HG03045 (cell line): ENCODE measurements around the gene TMEM117.
A peak's percentile ranks its signal among the peaks of the same experiment; 100 is the strongest.

ENCODE experiments used
- ATAC-seq: cut with Tn5 transposase; IDR thresholded peaks from one replicate; pipeline ENCODE4 v1.9.1; 2021; ENCODE audit warnings: mild to moderate bottlenecking, moderate library complexity; ENCODE audit not compliant: unreplicated experiment

TMEM117 gene

DNA sequence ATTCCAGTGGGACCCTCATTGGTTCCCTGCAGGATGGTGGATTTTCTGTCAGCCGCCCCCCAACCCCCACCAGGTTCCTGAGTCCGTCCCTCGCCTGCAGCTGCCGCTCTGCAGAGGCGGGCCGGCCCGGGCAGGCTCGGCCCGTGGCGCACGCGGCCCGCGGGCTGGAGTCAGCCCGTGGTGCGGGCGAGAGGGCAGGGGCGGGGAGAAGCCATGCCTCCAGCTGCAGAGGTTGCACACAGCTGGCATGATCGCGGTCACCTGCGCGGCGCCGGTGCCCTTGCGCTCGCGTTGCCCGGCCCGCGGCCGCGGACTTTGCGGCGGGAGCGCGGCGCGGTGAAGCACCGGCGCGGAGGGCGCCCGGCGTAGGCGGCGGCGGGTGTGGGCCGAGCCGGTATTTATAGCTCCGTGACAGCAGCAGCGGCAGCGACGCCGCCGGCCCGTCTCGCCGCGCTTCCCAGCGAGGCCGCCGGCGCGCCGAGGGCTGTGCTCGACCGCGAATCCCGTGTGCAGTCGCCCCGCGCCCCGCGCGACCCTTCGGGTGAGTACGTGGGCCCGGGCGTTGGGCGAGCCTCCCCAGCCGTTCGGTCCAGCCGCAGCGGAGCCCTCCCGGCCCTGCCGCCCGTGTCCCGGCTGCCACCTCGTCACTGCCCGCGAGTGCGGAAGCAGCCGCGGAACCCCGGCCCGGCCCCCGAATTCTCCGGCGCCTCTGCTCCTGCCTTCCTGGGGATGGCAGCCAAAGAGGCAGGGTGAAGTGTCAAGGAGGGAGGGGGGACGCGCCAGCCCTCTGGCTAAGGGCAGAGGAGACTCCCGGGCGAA is at the start of gene TMEM117:
TSS of gene TMEM117 (plus strand) at position 426 of the 819 bp plus-strand sequence.
- ATAC-seq = peak; percentile 83

DNA sequence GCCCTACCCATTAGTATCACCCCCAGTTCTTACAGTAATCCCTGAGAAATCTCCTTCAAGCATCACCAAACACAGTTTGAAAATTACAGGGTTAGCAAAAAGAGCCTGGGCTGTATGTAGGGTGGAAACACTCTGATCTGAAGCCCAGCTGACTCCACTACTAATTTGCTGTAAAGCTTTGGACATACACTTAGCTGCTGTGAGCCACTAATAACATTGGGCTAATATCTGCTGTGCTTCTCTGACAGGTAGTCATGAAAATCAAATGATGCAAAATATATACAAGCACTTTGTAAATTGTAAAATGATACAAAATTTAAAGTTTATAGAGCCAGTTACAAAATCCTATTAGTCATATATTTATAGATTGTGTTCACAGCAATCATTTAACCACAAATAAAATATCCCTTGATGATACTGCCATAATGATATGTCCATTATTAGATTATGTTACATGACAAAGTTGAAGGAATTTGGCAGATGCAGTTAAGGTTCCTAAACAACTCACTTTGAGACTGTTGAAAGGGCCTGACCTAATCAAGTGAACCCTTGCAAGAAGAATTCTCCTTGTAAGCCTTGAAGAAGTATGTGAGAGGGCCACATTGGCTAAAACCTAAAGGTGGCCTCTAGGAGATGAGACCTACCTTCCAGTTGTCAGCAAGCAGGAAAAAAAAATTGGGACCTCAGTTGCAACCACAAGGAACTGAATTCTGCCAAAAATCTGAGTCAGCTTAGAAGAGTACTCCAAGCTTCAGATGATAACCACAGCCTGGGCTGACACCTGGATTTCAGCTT is 48.8 kb upstream of the TMEM117 start:
- no peak for ATAC-seq

DNA sequence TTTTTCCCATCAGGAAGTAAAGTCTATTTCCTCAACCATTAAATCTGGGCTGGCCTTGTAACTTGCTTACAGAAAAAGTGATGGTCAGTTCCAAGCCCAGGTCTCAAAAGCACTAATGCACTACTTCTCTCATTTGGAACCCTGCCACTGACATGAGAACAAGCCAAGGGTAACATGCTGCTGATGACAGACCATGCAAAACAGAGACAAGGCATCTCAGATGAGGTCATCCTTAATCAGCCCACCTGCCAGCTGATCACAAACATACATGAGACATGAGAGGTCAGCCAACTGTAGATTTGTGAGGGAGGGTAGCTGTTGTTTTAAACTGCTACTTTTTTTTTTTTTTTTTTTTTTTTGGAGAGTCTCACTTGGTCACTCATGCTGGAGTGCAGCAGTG is 45.9 kb upstream of the TMEM117 start:
- ATAC-seq = no peak

DNA sequence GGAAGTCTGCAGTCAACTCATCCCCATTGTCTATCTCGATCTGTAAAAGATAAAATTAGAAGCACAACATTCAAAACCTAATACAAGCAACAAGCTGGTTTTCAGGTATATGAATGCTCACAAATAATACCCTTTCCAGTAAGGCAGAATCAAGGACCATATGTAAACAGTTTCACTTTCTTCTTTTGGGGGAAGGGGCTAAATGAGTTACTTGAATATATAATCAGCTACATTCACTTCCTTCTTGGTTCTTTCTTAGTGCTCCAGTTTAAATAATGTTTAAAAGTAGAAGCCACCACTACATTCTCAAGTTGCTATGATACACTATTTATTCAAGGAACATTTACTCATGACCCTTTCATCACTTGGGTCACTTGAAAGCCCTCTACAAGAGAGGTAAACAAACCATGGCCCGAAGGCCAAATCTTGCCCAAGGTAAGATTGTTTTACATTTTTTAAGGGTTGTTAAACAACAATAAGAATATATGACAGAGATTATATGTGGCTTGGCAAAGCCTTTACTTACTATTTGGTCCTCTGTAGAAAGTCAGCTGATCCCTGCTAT is 40.1 kb upstream of the TMEM117 start:
- ATAC-seq = no peak

DNA sequence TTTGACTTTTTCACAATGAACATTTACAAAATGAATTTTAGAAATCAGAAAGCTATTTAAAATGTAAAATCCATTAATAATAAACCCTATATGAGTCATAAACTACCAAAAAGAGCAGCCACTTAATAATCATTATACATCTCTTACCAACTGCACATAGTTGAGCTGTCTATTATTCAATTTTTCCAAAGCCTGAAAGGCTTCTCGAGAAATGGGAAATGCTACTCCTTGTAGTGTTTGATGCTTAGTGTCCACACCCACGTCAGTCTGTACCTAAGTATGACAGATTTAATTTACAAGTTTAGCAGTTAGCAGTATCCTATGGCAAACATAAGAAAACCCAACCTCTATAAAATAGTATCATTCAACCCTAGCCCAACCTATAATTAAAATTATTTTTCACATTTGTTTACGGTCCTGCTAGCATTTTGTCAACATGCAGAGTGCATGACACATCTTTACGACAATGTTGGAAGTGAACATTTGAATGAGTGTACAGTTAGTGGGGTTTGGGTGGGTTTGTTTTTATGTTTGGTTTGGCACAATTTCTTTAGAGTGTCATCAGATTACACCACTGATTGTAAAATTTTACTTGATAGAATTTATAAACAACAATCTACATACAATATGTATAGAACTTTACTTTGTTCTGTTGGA is 38.2 kb upstream of the TMEM117 start:
- ATAC-seq = no peak

DNA sequence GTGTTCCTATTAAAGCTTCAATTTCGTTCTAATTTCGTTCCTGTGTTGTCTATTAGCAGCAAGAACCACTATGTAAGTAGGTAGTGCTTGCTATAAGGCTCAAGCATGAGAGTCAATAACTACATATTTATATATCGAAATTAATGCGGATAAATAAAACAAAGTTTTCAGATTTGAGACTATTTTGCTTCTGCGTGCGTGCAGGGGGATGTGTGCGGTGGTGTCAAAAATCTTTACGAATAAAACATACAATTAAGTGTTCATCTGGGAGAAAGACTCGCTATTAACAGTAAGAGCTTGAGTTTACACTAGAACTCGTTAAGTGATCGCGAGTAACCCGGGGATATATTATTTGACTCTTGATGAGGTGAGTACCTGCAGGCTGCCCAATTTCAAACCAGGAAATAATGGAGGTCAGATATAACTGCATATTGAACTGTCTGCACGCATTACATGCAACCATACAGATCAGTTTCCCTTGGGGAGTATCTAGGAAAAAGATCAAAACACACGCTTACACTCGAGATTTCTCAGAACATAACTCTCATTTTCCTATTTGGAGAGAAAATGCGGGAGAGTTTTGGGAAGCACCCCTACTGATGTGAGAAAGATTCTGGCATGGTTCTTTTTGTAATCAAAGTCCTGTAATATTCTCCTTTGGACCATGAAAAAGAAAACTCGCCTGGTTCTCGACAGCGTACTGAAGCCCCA is 30.6 kb upstream of the TMEM117 start:
- peak; percentile 4 for ATAC-seq

DNA sequence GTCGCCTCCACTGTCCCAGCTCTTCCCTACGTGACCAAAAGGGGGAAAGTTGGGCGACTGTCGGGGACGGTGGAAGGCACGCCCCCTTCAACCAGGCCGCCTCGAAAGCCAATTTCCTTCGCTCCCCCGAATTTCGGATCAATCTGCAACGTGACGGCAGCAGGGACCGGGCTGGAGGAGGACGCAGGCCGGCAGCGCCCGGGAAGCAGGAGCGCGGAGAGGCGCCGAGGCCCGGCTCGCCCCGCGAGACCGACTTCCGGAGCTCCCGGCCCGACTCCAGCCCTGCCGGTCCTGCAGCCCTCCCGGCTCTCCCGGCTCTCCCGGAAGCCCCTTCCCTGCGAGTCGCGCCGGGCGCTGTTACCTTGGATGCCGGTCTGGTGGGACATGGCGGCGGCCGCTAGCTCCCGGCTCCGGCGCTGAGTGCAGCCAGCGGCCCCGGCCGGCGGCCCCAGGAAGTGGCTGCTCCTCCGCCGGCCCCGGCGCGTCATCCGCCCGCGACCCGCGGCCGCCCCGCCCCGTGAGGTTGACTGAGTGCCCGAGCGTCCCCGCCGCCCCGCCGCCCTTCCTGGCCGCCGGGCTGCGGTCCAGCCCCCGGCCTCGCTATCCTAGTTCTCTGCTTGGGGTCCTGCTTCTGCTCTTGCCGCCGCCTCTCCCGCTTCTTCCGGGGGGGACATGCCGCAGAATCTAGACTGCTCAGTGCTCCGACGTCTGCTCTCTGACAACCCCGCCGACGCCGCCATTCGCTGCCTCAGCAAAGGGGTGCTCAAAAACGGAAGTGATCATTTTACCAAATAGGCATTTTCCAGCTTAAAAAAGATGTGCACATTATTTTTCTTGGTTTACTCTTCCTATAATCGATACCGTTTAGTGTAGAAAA is 29.8 kb upstream of the TMEM117 start, which contains the start of gene TWF1:
TSS of gene TWF1 (minus strand) at position 458 of the 877 bp plus-strand sequence. CDS start at position 386, 72 bp downstream.
- ATAC-seq = peak; percentile 99

DNA sequence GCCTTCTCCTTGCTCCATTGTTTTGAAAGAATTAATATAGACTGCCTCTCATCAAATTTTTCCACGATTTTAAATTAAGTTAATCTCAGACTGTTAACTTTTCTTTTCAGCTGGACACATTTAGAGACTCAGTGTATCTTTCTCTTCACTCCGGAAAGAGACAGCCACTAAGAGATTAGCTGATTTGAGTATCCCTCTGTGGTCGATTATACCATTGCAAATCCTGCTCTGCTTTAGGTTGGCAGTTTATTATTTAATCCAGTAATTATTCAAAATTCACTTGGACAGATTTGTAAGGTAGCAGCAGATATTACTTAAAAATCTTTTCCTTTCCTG is 29.2 kb upstream of the TMEM117 start:
- no peak for ATAC-seq

DNA sequence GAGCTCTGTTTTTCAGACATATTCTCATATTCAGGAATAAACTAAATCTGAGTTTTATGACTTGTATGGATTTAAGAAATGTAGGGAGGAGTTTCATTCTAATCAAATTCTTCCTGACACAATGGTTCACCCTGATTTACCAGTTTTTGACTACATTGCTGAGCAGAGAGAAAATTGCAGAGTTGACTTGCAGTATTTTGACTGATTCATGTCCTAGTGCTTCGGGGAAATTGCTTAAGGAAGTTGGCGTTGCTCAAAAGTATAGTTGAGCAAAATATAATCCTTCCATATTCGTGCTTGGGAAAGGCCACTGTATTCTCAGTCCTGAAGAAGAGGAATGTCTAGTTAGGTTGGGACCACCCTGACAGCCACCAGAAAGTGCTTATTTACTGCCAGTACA is 28.5 kb upstream of the TMEM117 start:
- no peak for ATAC-seq

DNA sequence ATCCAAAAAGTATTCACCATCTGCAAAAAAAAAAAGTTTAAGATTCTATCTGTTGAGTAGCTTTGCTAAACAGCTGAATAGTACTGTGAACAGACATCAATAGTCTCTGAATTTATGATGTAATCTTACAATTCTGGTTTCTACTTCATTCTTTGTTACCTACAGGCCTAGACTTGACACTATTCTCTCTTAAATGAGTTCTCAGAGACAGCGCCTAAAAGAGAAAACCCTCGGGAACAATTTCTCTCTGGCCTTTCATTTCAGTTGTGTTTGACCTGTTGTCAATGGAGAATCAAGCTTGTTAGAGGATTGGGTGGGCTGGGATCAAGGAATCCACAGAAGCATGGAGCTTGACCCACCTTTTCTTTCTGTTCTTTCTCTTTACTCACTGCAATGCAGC is 23.8 kb upstream of the TMEM117 start:
- ATAC-seq = no peak

DNA sequence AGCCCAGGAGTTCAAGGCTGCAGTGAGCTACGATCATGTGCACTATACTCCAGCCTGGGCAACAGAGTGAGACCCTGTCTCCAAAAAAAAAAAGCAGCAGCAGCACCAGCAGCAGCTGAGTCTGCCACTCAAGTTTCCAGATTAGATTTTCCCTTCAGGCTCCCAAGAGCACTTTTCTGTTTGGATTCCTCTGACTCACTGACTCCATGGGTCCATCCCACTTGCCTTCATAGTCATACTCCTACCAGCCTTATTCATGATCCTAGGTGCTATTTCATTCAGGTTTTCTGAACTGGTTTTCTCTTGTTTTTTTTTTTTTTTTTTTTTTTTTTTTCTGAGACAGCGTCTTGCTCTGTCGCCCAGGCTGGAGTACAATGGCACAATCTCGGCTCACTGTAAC is 23.0 kb upstream of the TMEM117 start:
- no peak for ATAC-seq

DNA sequence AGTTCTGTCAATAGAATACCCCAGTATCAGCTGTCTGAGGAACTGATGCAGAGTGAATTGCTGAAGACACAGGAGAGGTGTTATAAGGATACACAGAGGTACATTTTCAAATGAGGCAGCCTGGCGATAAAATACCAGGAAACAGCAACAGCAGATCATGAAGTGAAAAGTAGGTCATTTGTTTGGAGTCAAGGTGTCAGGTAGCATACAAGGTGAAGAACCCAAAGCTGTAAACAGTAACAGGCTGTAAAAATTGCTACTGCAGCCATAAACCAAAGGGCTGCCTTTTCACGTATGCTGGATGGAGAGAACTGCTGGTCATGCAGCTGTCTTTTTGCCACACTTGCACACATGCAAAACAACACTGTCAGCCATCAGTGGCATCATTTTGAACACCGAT is 20.5 kb upstream of the TMEM117 start:
- ATAC-seq = no peak

DNA sequence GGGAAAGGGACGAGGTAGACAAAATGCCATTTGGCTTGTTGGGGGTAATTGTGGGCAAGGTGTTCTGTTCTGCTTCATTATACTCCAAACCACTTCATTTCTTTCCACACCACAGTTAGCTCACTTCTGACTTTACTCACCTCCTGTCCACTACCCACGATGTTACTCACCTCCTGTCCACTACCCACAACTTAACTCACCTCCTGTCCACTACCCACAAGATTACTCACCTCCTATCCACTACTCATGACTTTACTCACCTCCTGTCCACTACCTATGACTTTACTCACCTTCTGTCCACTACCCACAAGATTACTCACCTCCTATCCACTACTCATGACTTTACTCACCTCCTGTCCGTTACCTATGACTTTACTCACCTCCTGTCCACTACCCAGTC is 19.7 kb upstream of the TMEM117 start:
- no peak for ATAC-seq

DNA sequence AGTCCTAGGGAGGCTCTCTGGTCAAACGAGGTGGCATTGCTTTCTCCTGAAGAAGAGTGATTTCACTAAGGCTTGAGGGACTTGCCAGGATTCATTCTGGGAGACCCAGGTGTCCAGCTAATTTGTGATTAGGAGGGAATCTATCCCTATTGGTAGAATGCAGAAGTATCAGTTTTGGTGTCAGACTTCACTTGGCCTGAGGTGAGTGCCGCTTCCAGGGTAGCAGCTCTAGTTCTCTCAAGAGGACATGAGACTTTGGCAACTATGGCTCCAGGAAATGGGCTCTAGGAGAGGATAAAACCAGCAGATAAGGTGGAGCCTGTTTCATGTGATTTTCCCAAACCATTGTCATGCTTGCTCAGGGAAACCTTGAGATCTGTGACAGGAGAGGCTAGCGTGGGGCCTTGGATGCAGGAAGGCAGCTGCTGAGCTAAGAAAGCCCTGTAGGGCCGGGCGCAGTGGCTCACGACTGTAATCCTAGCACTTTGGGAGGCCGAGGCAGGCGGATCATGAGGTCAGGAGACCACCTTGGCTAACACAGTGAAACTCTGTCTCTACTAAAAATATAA is 11.6 kb upstream of the TMEM117 start:
- ATAC-seq = no peak

DNA sequence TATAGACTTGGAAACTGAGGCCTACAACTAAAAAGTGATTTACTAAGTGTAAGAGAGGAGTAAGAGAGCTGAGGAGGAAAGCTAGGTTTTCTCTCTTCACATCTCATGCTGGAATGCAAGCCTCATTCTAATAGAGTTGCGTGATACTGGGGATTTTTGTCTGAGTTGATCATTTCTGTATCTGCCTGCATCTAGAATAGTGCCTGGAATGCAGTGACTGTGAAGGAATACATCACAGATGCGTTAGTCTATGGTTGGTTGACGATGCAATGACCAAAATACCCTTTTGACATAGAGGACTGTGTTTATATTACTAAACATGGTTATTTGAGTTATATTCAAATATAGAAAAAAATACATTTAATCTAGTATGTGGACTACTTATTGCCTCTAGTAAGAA is 9.2 kb upstream of the TMEM117 start:
- ATAC-seq = no peak

DNA sequence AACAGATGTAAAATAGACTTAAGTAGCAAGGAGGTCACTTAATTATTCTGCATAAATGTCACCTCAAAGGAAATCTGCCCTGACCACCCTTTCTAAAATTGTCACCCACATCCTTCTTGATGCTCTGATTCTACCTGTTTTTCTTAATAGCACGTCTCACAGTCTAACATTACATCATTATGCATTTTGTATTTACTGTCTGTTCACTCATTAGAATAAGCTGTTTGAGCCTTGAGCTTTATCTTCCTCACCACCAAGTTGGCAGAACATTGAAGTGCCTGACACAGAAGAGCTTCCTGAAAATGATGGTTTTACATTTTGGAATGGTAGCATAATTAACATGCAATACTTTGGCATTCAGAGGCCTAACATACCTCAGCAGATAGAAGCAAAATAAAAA is 8.8 kb upstream of the TMEM117 start:
- no peak for ATAC-seq

DNA sequence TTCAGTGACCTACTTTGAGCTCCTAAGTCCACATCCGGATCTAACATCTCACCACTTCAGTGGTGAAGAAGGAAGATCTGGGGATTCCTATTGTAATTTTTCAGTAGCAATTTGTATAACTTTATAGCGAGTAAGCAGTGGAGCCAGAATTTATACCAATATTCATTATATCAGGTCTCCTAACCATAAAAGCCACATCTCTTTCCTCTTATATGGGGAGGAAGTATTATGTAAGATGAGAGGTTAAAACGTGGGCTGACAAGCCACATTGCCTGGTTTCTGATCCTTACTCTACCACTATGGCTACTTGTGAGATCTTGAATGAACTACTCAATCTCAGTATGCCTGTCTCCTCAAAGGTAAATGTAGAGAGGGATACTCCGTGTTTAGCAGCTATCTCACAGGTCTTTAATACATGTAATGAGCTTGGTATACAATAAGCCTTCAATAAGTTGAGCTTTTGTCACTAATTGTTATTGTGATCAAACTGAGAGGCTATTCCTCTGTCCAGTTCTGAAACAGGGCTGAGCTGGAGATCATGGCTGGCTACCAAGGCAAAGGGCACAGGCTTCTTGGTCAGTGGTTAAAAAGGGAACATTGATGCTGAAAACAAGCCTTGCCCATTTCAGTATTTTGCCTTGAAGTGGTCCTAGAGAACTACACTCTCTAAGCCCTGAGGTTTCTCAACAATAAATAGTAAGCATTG is 3.3 kb upstream of the TMEM117 start:
- ATAC-seq = no peak

DNA sequence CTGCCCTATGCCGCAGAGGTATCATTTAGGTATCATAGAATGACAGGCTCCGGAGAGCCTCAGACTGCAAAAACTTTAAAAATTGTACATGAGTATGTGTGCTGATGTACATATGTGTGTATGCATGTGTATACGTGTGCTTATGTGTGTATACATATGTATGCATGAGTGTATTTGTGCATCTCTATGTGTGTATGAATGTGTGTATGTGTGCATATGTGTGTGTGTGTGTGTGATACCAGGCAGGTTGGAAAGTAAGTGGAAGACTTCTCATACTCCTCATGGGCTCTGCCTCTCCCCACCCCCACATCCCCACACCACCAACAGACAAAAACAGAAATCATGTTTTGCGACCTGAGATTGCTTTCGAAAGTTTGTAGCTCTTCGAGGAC is 621 bp upstream of the TMEM117 start:
- no peak for ATAC-seq

DNA sequence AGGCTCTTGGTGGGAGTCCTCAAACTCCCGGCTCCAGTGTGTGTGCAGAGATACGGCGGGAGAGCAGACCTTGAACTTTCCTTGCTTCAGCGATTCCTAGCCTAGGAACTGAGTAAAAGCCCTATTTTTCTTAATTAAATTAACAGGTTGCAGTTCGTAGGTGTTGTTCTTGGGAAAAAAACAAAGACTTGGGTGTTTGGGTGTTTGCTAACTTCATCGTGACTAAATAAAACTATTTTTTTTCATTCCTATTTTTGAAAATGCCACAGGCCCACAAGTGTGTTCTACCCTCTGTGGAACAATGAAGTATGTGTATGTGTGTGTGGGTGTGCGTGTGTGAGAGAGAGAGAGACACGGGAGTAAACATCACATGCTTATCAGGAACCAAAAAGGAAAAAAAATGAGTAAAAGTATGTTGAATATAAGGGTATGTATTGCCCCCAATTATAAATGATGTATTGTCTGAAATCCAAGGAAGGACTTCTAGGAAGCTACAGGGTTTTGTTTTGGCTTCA is 651 bp downstream of the TMEM117 start:
- peak; percentile 18 for ATAC-seq
